ENCODE results near the gene IFIT1. TPM values are rescaled to one million over a fixed set of nuclear protein-coding genes. Genes with fewer than 3 reads are reported as not detected.

Gene IFIT1
- total RNA-seq, 1 experiment from 2014 or later = 3.7 TPM

DNA sequence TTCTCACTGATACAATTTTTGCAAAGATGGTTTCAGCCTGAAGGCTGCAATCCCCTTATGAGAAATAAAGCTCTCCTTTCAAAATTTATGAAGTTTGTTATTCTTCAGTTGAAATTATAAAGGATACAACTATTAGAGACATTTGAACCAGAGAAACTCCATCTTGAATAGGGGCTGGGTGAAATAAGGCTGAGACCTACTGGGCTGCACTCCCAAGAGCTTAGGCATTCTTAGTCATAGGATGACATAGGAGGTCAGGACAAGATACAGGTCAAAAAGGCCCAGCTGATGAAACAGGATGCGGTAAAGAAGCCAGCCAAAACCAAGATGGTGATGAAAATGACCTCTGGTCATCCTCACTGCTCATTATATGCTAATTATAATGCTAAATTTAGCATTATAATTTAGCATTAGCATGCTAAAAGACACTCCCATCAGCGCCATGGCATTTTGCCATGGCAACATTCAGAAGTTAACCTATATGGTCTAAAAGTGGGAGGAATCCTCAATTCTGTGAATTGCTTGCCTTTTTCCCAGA lies 37.0 kb upstream of the IFIT1 start:
- Histone ChIP-seq H3K4me3 (ENCODE audit: insufficient read depth, low read depth, low read length) (no peak overlapping the region), H3K27me3 (ENCODE audit: control insufficient read depth, insufficient read depth, low read length) (no peaks in the 10 kb centered on the region), H3K36me3 (replicated peaks; ENCODE audit: control insufficient read depth, insufficient read depth, low read length) (no peaks in the 10 kb centered on the region)
- no peak for DNase-seq

DNA sequence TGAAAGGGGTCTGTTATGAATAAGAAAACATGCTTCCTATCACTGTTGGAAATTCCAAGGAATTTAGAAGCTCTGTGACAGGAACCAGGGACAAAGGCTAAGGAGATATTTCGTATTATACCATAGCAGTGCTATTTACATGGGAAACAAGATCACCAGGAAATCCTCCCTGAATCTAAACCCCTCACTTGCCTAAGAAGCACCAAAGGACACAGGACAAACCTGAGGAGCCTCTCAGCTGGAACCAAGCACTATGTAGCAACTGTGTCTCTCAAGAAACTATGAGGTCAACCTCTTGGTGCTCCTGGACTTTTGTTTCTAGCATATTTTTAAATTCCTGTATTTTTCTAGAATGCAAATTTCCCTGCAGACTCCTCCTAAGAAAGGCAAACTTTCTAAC lies 35.3 kb upstream of the IFIT1 start:
- no peak for DNase-seq
- Histone ChIP-seq H3K4me3 (ENCODE audit: insufficient read depth, low read depth, low read length) (no peak overlapping the region), H3K27me3 (ENCODE audit: control insufficient read depth, insufficient read depth, low read length) (no peaks in the 10 kb centered on the region), H3K36me3 (replicated peaks; ENCODE audit: control insufficient read depth, insufficient read depth, low read length) (no peaks in the 10 kb centered on the region)

DNA sequence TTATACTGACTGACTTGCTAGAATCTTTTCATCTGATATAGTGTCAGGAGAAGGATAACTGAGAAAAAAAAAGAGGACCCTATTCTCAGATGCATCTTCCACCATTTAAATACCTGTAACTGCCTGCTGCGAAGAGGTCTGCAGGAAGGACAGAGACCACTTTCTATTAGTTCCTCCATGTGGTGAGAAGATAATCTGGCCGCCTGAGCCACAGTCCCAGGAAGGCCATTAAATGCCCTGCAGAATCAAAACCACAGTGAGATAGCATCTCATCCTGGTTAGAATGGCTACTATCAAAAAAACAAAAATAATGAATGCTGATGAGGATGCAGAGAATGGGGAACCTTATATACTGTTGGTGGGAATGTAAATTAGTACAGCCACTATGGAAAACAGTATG lies 34.4 kb upstream of the IFIT1 start:
- Histone ChIP-seq H3K36me3 (replicated peaks; ENCODE audit: control insufficient read depth, insufficient read depth, low read length) (no peaks in the 10 kb centered on the region), H3K27me3 (ENCODE audit: control insufficient read depth, insufficient read depth, low read length) (no peaks in the 10 kb centered on the region), H3K4me3 (ENCODE audit: insufficient read depth, low read depth, low read length) (no peak overlapping the region)
- DNase-seq = no peak

DNA sequence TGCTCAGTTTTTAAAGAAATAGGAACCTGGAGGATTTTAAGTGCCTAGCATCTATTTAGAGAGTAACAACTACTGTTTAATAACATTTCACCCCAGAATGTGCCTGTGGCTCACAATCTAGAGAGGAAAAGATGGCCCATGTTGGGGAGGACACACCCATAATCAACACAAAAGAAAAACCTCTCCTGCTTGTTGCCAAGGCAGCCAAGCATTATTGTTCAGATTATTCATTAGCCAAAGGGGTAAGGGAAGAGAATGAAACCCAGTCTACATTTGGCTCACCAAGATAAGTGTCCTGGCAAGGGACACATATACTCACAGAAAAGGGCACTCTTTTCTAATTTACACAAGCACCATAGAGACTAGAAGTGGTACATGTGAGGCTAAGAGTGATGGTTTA lies 32.3 kb upstream of the IFIT1 start:
- DNase-seq = no peak
- H3K4me3 ChIP-seq (ENCODE audit: insufficient read depth, low read depth, low read length) = no peak overlapping the region
- no peaks in the 10 kb centered on the region for H3K27me3 ChIP-seq (ENCODE audit: control insufficient read depth, insufficient read depth, low read length)
- H3K36me3 ChIP-seq (replicated peaks; ENCODE audit: control insufficient read depth, insufficient read depth, low read length) = no peaks in the 10 kb centered on the region

DNA sequence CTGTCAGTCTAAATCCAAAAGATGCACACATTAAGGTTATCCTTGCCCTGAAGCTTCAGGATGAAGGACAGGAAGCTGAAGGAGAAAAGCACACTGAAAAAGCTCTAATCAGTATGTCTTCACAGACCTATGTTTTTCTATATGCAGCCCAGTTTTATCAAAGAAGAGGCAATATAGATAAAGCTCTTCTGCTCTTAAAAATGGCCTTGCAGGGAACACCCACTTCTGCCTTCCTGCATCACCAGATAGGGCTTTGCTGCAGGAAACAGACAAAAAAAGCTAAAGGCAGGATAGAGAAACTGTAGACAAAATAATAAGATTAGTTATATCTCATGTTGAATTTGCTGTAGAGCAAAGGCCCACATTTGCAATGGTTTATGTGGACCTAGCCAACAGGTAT lies 29.5 kb upstream of the IFIT1 start:
- Histone ChIP-seq H3K4me3 (ENCODE audit: insufficient read depth, low read depth, low read length) (no peak overlapping the region), H3K27me3 (ENCODE audit: control insufficient read depth, insufficient read depth, low read length) (no peaks in the 10 kb centered on the region), H3K36me3 (replicated peaks; ENCODE audit: control insufficient read depth, insufficient read depth, low read length) (no peaks in the 10 kb centered on the region)
- DNase-seq = no peak

DNA sequence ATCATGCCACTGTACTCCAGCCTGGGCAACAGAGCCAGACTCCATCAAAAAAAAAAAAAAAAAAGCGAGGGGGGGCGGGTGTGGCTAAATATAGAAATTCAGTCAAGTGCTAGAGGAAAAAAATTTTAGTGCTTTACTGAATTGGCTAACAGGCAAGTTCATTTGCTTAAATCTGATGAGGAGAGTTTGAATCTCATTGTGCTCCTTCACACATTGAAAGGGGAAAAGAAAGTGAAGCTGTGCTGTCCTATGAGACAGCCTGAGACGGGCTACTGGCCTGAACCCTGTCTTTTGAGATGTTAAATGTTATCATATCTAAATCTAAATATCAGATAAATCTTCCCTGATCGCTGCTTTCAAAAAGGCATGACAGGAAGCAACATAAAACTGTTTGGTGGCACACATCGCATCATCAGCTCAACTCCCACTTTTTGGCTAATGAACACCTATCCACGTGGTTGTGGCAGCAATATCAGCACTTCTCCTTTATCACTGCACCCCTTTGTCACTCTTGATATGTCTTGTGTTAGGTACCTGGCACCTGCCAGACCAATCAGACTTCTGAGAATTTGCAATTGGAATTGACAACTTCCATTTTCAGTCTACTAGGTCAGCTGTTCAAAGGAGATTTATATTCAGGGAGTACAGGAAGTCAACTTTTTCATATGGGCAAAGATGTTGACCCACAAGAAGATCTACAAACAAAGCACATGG lies 28.5 kb upstream of the IFIT1 start:
- no peaks in the 10 kb centered on the region for H3K36me3 ChIP-seq (replicated peaks; ENCODE audit: control insufficient read depth, insufficient read depth, low read length)
- DNase-seq = no peak
- no peaks in the 10 kb centered on the region for H3K27me3 ChIP-seq (ENCODE audit: control insufficient read depth, insufficient read depth, low read length)
- H3K4me3 ChIP-seq (ENCODE audit: insufficient read depth, low read depth, low read length) = no peak overlapping the region

DNA sequence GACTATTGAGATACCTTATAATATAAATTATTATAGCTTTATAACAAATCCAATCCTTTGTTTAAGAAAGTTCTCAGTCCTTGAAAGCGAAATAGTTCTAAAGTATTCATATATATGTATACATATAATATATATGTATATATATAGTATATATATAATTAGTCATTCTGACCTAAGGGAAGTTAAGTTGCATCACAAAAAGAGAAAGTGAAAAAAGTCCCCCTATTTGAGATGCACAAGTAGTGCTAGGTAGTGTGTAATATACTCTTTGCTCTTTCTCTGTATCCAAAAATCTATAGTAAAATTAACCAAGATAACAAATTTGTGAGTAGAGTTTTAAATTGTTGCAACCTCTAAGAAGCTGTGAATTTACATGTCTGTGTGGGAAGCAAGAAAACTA lies 27.9 kb upstream of the IFIT1 start:
- Histone ChIP-seq H3K36me3 (replicated peaks; ENCODE audit: control insufficient read depth, insufficient read depth, low read length) (no peaks in the 10 kb centered on the region), H3K27me3 (ENCODE audit: control insufficient read depth, insufficient read depth, low read length) (no peaks in the 10 kb centered on the region), H3K4me3 (ENCODE audit: insufficient read depth, low read depth, low read length) (no peak overlapping the region)
- DNase-seq = no peak

DNA sequence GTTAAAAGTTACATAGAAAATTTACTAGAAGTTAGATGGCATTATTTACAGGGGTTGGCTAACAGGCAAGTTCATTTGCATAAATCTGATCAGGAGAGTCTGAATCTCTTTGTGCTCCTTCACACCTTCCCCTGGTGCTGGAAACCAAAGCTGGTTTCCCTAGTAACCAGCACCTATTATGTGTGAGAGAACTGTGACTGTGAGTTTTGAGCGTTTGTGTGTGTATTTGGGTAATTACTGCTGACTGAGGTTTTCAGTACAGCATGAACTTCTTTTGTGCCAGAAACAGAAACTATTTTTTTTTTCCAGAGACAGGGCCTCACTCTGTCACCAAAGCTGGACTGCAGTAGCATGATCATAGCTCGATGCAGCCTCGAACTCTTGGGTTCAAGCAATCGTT lies 24.9 kb upstream of the IFIT1 start:
- H3K4me3 ChIP-seq (ENCODE audit: insufficient read depth, low read depth, low read length) = no peak overlapping the region
- no peak for DNase-seq
- H3K27me3 ChIP-seq (ENCODE audit: control insufficient read depth, insufficient read depth, low read length) = no peaks in the 10 kb centered on the region
- H3K36me3 ChIP-seq (replicated peaks; ENCODE audit: control insufficient read depth, insufficient read depth, low read length) = no peaks in the 10 kb centered on the region

DNA sequence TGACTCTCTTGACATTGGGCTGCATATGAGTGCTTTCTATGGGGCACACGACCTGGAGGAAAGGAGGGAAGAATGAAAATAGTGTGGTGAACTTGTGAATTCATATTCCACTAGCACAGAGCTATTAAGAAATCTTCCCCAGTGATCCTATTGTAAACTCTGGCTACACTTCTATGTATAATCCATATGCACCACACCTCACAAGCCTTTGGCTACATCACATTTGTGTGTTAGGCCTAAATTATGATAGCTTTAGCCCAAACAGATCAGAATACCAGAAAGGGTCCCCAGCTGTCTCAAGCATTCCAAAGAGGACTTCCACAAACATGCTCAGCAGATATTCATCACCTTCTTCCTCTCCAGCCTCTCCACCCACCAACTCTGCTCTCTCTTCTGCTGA lies 24.3 kb upstream of the IFIT1 start:
- no peak for DNase-seq

DNA sequence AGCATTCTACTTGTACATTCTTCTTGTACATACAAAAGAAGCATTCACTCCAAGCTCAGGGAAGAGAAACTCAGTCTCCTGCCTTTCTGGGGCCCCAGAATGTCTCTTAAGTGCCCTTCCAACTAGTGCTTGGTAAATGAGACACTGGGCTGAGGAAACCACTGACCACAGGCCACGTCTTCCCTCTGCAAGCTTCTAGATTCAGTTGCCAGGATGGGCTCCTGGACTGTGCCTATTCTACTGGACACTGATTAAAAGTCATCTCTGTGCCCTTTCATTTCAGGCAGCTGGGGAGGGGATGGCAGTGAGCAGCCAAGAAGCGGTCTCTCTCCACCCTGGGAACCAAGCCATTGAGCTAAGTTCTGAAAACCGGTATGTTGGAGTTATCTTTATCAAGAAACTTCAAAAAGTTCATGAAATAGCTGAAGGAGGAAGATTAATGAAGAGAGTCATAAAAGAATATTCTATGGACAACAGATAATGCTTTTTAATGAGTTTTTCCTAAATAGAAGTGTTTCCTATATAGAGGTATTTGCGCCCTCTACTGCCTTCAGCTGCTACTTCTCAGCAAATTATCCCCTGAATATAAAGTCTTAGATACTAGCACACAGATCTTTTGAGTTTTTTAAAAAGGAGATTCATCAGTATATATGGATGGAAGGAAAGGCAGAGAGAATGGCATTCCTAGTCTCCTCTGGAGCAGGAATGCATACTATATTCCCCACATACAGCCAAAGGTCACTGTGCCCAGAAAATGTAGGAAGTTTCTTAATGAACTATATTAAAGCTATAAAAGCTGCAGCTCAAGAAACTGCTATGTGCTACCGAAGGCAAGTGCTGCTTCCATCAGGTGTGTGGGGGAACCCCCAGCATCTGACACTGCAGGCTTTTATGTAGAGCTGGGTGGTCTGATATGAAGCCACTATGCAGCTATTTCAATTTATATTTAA lies 23.0 kb upstream of the IFIT1 start:
- peak; percentile 36 for DNase-seq
- H3K4me3 ChIP-seq (ENCODE audit: insufficient read depth, low read depth, low read length) = no peak overlapping the region

More for the DNA sequence above, 24.3 kb upstream of the IFIT1 start:
- Histone ChIP-seq H3K27me3 (ENCODE audit: control insufficient read depth, insufficient read depth, low read length) (no peaks in the 10 kb centered on the region), H3K4me3 (ENCODE audit: insufficient read depth, low read depth, low read length) (no peak overlapping the region), H3K36me3 (replicated peaks; ENCODE audit: control insufficient read depth, insufficient read depth, low read length) (no peaks in the 10 kb centered on the region)

DNA sequence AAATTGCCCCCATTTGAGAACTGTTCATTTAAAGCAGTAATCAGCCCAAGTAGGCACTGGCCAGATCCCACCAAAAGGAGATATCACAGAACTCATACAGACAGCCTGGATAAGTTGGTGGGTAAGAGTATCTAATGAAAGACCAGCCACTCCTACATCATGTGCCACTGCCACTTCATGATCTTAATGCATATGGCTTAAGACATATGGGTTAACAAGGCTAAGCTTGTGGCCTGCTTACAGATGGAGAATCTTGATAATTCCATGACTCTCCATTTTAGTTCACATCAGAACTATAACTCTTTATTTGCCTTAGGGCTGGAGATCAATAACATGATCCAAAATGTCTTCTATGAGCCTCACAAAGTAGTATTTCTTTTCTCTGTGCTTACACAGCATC lies 21.3 kb upstream of the IFIT1 start:
- no peaks in the 10 kb centered on the region for H3K27me3 ChIP-seq (ENCODE audit: control insufficient read depth, insufficient read depth, low read length)
- no peak for DNase-seq
- no peak overlapping the region for H3K4me3 ChIP-seq (ENCODE audit: insufficient read depth, low read depth, low read length)
- H3K36me3 ChIP-seq (replicated peaks; ENCODE audit: control insufficient read depth, insufficient read depth, low read length) = no peaks in the 10 kb centered on the region

More for the DNA sequence above, 23.0 kb upstream of the IFIT1 start:
- Histone ChIP-seq H3K27me3 (ENCODE audit: control insufficient read depth, insufficient read depth, low read length) (no peaks in the 10 kb centered on the region), H3K36me3 (replicated peaks; ENCODE audit: control insufficient read depth, insufficient read depth, low read length) (no peaks in the 10 kb centered on the region)

DNA sequence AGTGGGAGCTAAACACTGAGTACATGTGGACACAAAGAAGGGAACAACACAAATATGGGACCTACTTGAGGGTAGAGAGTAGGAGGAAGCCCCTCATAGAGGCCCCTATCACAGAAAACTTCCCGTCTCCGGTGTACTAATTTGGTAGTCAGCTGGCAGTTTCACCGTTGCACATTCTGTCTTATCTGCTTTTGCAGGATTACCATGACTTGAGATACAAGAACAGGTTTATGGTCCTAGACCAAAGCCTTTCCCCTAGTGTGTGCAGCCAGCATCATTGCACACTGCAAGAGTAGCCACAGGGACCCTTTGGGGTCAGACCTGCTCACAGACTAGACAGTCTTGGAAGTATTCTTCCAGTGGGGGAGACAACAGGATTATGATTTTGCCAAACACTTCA lies 20.4 kb upstream of the IFIT1 start:
- Histone ChIP-seq H3K4me3 (ENCODE audit: insufficient read depth, low read depth, low read length) (no peak overlapping the region), H3K27me3 (ENCODE audit: control insufficient read depth, insufficient read depth, low read length) (no peaks in the 10 kb centered on the region), H3K36me3 (replicated peaks; ENCODE audit: control insufficient read depth, insufficient read depth, low read length) (no peaks in the 10 kb centered on the region)
- no peak for DNase-seq

DNA sequence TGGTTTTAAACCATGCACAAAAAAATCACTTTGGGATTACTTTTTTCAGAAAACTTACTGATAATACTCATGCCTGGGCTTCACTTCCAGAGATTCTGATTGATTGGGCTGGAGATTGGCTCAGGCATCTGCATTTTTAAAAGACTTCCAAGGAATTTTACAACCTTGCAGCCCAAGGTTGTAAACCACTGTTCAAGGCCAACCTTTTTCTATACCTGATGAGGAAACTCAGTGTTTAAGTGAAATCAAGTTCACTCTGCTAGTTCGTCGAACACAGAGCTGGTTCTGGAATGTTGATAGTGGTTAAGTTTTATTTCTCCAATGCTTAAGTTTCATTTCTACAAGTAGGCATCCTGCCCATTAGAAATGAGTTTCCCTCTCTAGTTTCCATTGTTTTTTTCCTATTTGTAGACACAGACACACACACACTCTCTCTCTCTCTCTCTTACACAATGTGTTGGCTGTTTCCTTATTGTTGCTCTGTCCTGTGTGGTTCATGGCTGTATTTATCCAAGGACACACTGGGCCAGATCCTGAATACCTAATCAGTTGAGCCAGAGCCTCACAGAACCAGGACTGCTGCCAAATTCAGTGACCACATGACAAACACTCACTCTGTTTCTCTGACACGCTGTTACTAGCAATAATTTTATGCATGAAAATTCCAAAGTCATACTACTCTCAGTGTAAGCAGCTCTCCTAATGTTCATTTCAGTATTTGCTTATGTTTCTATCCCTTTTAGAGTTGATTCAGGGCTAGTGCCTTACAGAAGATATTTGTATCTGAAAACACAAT lies 18.3 kb upstream of the IFIT1 start:
- H3K4me3 ChIP-seq (ENCODE audit: insufficient read depth, low read depth, low read length) = no peak overlapping the region
- H3K27me3 ChIP-seq (ENCODE audit: control insufficient read depth, insufficient read depth, low read length) = no peaks in the 10 kb centered on the region
- H3K36me3 ChIP-seq (replicated peaks; ENCODE audit: control insufficient read depth, insufficient read depth, low read length) = no peaks in the 10 kb centered on the region
- DNase-seq = no peak

DNA sequence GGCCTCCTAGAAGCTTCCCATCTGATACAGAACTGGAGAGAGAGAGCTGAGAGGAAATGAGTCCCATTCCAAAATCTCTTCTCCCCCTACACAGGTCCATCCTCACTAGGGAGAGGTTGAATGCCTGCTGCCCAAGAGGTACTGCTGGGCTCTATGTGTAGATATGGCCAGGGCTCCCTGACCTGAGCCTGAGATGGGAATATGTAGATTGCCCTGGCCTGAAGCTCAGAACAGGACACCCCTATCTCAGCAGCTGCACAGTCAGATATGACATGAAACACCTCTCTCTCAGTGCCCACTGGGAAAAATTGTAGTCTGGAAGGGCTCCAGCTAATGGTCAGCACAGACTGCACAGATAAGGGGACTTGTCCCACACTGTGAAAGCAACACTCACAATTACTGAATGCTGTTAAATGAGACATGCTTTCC lies 17.7 kb upstream of the IFIT1 start:
- no peak for DNase-seq
- Histone ChIP-seq H3K27me3 (ENCODE audit: control insufficient read depth, insufficient read depth, low read length) (no peaks in the 10 kb centered on the region), H3K4me3 (ENCODE audit: insufficient read depth, low read depth, low read length) (no peak overlapping the region), H3K36me3 (replicated peaks; ENCODE audit: control insufficient read depth, insufficient read depth, low read length) (no peaks in the 10 kb centered on the region)
